H9 (cell line): Measurements from ENCODE around the gene IMMP2L. TPM values are rescaled to one million over a fixed set of nuclear protein-coding genes. Genes with fewer than 3 reads are reported as not detected.
A peak's percentile ranks its signal among the peaks of the same experiment; 100 is the strongest.

ENCODE experiments used
- DNase-seq: peaks from one replicate; pipeline ENCODE4 v3.0.0-alpha.2; 2017
- H2AFZ ChIP-seq: one replicate; pipeline ENCODE4 v1.6.1; 2013; ENCODE audit warnings: mild to moderate bottlenecking, low read length, control low read depth, moderate library complexity
- H2AK5ac ChIP-seq: 2 replicates; pipeline ENCODE4 v1.6.1; 2013; ENCODE audit warnings: low read length, control low read depth, mixed read lengths; ENCODE audit not compliant: insufficient read length
- H2BK120ac ChIP-seq: one replicate; pipeline ENCODE4 v1.6.1; 2013; ENCODE audit warnings: low read depth, mild to moderate bottlenecking, low read length, control low read depth, inconsistent platforms; ENCODE audit not compliant: poor library complexity, severe bottlenecking
- H2BK12ac ChIP-seq: 2 replicates; pipeline ENCODE4 v1.6.1; 2013; ENCODE audit warnings: low read length, control low read depth, mixed read lengths, low read depth; ENCODE audit not compliant: insufficient read length
- H2BK15ac ChIP-seq: 2 replicates; pipeline ENCODE4 v1.6.1; 2013; ENCODE audit warnings: low read depth, low read length, control low read depth
- H2BK20ac ChIP-seq: one replicate; pipeline ENCODE4 v1.6.1; 2013; ENCODE audit warnings: low read depth, mild to moderate bottlenecking, low read length, control low read depth, inconsistent platforms; ENCODE audit not compliant: poor library complexity, severe bottlenecking
- H2BK5ac ChIP-seq: 2 replicates; pipeline ENCODE4 v1.6.1; 2013; ENCODE audit warnings: low read length, control low read depth, mixed read lengths; ENCODE audit not compliant: insufficient read length
- H3K14ac ChIP-seq: 2 replicates; pipeline ENCODE4 v1.6.1; 2013; ENCODE audit warnings: low read length, control low read depth; ENCODE audit not compliant: insufficient read depth
- H3K18ac ChIP-seq: 2 replicates; pipeline ENCODE4 v1.6.1; 2013; ENCODE audit warnings: low read depth, mild to moderate bottlenecking, mixed read lengths, low read length, control low read depth; ENCODE audit not compliant: insufficient read length
- H3K23ac ChIP-seq: 2 replicates; pipeline ENCODE4 v1.6.1; 2013; ENCODE audit warnings: low read length, control low read depth, mixed read lengths, low read depth; ENCODE audit not compliant: insufficient read length
- H3K23me2 ChIP-seq: 2 replicates; pipeline ENCODE4 v1.6.1; 2013; ENCODE audit warnings: low read depth, mild to moderate bottlenecking, mixed read lengths, low read length, control low read depth; ENCODE audit not compliant: insufficient read length, poor library complexity, severe bottlenecking
- H3K27ac ChIP-seq: 2 replicates; pipeline ENCODE4 v1.5.1; 2013; ENCODE audit warnings: low read length, control low read depth, mixed read lengths, low read depth; ENCODE audit not compliant: insufficient read length
- H3K27me3 ChIP-seq: 2 replicates; pipeline ENCODE4 v1.6.1; 2013; ENCODE audit warnings: low read length, control low read depth, inconsistent platforms; ENCODE audit not compliant: insufficient read depth
- H3K4ac ChIP-seq: 2 replicates; pipeline ENCODE4 v1.6.1; 2013; ENCODE audit warnings: low read depth, mild to moderate bottlenecking, control low read depth, inconsistent platforms, low read length, moderate library complexity
- H3K4me1 ChIP-seq: 2 replicates; pipeline ENCODE4 v1.6.1; 2013; ENCODE audit warnings: low read length, control low read depth, inconsistent platforms; ENCODE audit not compliant: insufficient read depth
- H3K4me2 ChIP-seq: 2 replicates; pipeline ENCODE4 v1.6.1; 2013; ENCODE audit warnings: low read length, control low read depth, mixed read lengths; ENCODE audit not compliant: insufficient read length, insufficient read depth
- H3K56ac ChIP-seq: 2 replicates; pipeline ENCODE4 v1.6.1; 2013; ENCODE audit warnings: low read depth, mild to moderate bottlenecking, mixed read lengths, low read length, control low read depth; ENCODE audit not compliant: insufficient read length
- H3K79me1 ChIP-seq: 2 replicates; pipeline ENCODE4 v1.6.1; 2013; ENCODE audit warnings: low read depth, mild to moderate bottlenecking, moderate library complexity, low read length, control low read depth, inconsistent platforms; ENCODE audit not compliant: insufficient read depth, poor library complexity, severe bottlenecking
- H3K79me2 ChIP-seq: 2 replicates; pipeline ENCODE4 v1.6.1; 2013; ENCODE audit warnings: low read length, control low read depth, inconsistent platforms; ENCODE audit not compliant: insufficient read depth
- H3K9ac ChIP-seq: 2 replicates; pipeline ENCODE4 v1.6.1; 2013; ENCODE audit warnings: low read length, control low read depth, mixed read lengths; ENCODE audit not compliant: insufficient read length; ENCODE audit errors: extremely low read depth
- H3K9me3 ChIP-seq: one replicate; pipeline ENCODE4 v1.6.1; 2013; ENCODE audit warnings: low read depth, low read length, inconsistent platforms; ENCODE audit not compliant: control insufficient read depth
- H3T11ph ChIP-seq: one replicate; pipeline ENCODE4 v1.6.1; 2013; ENCODE audit warnings: mild to moderate bottlenecking, low read length, control low read depth, inconsistent platforms
- H4K20me1 ChIP-seq: one replicate; pipeline ENCODE4 v1.6.1; 2013; ENCODE audit not compliant: control insufficient read depth, insufficient read length, insufficient read depth
- H4K5ac ChIP-seq: 2 replicates; pipeline ENCODE4 v1.6.1; 2013; ENCODE audit warnings: low read depth, mild to moderate bottlenecking, mixed read lengths, low read length, control low read depth; ENCODE audit not compliant: insufficient read length
- H4K8ac ChIP-seq: replicated peaks from 2 replicates; pipeline ENCODE4 v1.6.1; 2013; ENCODE audit warnings: low read length, control low read depth, mixed read lengths, low read depth; ENCODE audit not compliant: insufficient read length
- H4K91ac ChIP-seq: 2 replicates; pipeline ENCODE4 v1.6.1; 2013; ENCODE audit warnings: low read depth, mild to moderate bottlenecking, moderate library complexity, mixed read lengths, low read length, control low read depth; ENCODE audit not compliant: insufficient read length
- H3K27ac Mint-ChIP-seq, 3 experiments: 2 replicates in 2 of 3; 3 replicates in 1 of 3; pipeline ENCODE4 v1.8.0; 2020 to 2021; ENCODE audit warnings: mixed read lengths in 3 of 3, mild to moderate bottlenecking in 1 of 3, moderate library complexity in 1 of 3
- H3K27me3 Mint-ChIP-seq: 2 replicates; pipeline ENCODE4 v1.8.0; 2021; ENCODE audit warnings: low read depth, mild to moderate bottlenecking, moderate library complexity, mixed read lengths
- H3K36me3 Mint-ChIP-seq, 3 experiments: 2 replicates in 2 of 3; 3 replicates in 1 of 3; pipeline ENCODE4 v1.8.0; 2020 to 2021; ENCODE audit warnings: low read depth in 3 of 3, mixed read lengths in 3 of 3; ENCODE audit not compliant: insufficient read depth in 1 of 3
- H3K4me1 Mint-ChIP-seq, 2 experiments: 2 replicates each; pipeline ENCODE4 v1.8.0; 2020; ENCODE audit warnings: mixed read lengths in 2 of 2
- H3K4me3 Mint-ChIP-seq, 2 experiments: 2 replicates in 1 of 2; 3 replicates in 1 of 2; pipeline ENCODE4 v1.8.0; 2020 to 2021; ENCODE audit warnings: mild to moderate bottlenecking in 2 of 2, mixed read lengths in 2 of 2, moderate library complexity in 1 of 2
- H3K9me3 Mint-ChIP-seq, 2 experiments: 2 replicates in 1 of 2; 3 replicates in 1 of 2; pipeline ENCODE4 v1.8.0; 2020; ENCODE audit warnings: mild to moderate bottlenecking in 2 of 2, mixed read lengths in 2 of 2, moderate library complexity in 1 of 2
- WGBS: extraction: QIAGEN DNeasy Blood & Tissue Kit; methylation state at CpG from one replicate; pipeline ENCODE4 v1.1.7; 2013; ENCODE audit warnings: missing lambda C conversion rate, low lambda C conversion rate, mixed read lengths; ENCODE audit not compliant: insufficient read length; ENCODE audit errors: extremely low coverage; 5-methylcytosine and 5-hydroxymethylcytosine counted together
- total RNA-seq: library from RNA; stranded (reverse); gene quantifications from 2 replicates; pipeline ENCODE4 v1.2.1, GENCODE V29; 2021
- TF ChIP-seq, protein P1 (sequence below): fragments of 200-600 bp; sonication (generic); conservative IDR thresholded peaks from 3 replicates; pipeline ENCODE4 v1.8.0; 2021; ENCODE audit warnings: antibody characterized with exemption, mild to moderate bottlenecking

IMMP2L gene
- total RNA-seq, 1 experiment from 2014 or later, result 14.7 TPM

DNA sequence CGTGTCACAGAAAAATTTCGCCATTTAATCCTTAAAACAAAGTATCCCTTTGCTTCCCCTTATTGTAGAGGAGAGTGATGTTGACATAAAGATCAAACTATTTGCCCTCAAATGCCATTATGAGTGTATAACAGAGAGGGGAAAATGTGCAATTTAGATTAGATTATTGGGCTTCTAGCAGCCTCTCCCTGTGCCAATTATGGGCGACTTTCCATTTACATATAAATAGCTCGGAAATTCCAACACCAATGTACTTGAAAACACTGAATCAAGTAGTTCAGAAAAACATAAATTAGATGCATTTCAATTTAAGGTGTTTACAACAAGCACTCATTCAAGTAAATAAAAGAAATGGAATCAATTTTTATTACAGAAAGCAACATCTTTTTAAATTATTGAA, 535.9 kb downstream of the IMMP2L start:
- Mint-ChIP-seq H3K4me3 (no peak overlapping the region), H3K27me3 (no peaks in the 10 kb centered on the region), H3K4me1 (peaks cover 36 to 41% of the 10 kb centered on the region in 2 experiments), H3K9me3 (peaks cover 1 to 4% of the 10 kb centered on the region in 2 experiments; a peak in 3 of 5 replicates), H3K36me3 (peaks cover 3 to 6% (median 5%) of the 10 kb centered on the region in 3 experiments), H3K27ac (peak overlapping the region; percentile 3 to 70 (median 65); a peak in 5 of 7 replicates)
- Histone ChIP-seq H3K27ac (no peak overlapping the region), H3K56ac (no peak overlapping the region), H2AK5ac (no peak overlapping the region), H4K20me1 (no peaks in the 10 kb centered on the region), H3K18ac (no peak overlapping the region), H4K8ac (no peak overlapping the region), H3K79me2 (no peaks in the 10 kb centered on the region), H3K79me1 (no peaks in the 10 kb centered on the region), H3T11ph (no peak overlapping the region), H3K14ac (no peak overlapping the region), H3K9me3 (no peaks in the 10 kb centered on the region), H3K23me2 (no peaks in the 10 kb centered on the region), H2AFZ (no peak overlapping the region), H2BK20ac (no peak overlapping the region), H3K27me3 (no peaks in the 10 kb centered on the region), H4K91ac (no peak overlapping the region), H2BK5ac (no peak overlapping the region), H2BK120ac (no peak overlapping the region), H2BK12ac (no peak overlapping the region), H2BK15ac (no peak overlapping the region), H3K4me2 (no peak overlapping the region), H4K5ac (no peak overlapping the region), H3K23ac (no peak overlapping the region), H3K9ac (no peak overlapping the region), H3K4ac (no peak overlapping the region), H3K4me1 (no peaks in the 10 kb centered on the region; the same call in 1 of the 2 replicates)
- TF ChIP-seq, protein P1, sequence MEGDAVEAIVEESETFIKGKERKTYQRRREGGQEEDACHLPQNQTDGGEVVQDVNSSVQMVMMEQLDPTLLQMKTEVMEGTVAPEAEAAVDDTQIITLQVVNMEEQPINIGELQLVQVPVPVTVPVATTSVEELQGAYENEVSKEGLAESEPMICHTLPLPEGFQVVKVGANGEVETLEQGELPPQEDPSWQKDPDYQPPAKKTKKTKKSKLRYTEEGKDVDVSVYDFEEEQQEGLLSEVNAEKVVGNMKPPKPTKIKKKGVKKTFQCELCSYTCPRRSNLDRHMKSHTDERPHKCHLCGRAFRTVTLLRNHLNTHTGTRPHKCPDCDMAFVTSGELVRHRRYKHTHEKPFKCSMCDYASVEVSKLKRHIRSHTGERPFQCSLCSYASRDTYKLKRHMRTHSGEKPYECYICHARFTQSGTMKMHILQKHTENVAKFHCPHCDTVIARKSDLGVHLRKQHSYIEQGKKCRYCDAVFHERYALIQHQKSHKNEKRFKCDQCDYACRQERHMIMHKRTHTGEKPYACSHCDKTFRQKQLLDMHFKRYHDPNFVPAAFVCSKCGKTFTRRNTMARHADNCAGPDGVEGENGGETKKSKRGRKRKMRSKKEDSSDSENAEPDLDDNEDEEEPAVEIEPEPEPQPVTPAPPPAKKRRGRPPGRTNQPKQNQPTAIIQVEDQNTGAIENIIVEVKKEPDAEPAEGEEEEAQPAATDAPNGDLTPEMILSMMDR, result no peak
- DNase-seq, result no peak
- WGBS, result no CpG with 5 or more reads among the region's 4 CpGs
